HG02759 (cell line): ENCODE results near the gene C19orf73.
"Not testable (repeated sequence)": the region's sequence is repeated elsewhere in the genome, so short reads cannot be mapped to it uniquely, and the experiment has no call there.

Experiments used
- ATAC-seq: cut with Tn5 transposase; IDR thresholded peaks from one replicate; pipeline ENCODE4 v1.9.1; 2021; ENCODE audit warnings: mild to moderate bottlenecking, moderate library complexity; ENCODE audit not compliant: unreplicated experiment

The C19orf73 gene

GRCh38 chr19:49148784-49149651 lies 30.1 kb upstream of the C19orf73 start:
- ATAC-seq, result no peak

GRCh38 chr19:49148044-49148682 lies 29.2 kb upstream of the C19orf73 start:
- no peak for ATAC-seq

- ATAC-seq, result not testable (repeated sequence)
Measured at GRCh38 chr19:49146408-49146770, 27.4 kb upstream of the C19orf73 start.

DNA sequence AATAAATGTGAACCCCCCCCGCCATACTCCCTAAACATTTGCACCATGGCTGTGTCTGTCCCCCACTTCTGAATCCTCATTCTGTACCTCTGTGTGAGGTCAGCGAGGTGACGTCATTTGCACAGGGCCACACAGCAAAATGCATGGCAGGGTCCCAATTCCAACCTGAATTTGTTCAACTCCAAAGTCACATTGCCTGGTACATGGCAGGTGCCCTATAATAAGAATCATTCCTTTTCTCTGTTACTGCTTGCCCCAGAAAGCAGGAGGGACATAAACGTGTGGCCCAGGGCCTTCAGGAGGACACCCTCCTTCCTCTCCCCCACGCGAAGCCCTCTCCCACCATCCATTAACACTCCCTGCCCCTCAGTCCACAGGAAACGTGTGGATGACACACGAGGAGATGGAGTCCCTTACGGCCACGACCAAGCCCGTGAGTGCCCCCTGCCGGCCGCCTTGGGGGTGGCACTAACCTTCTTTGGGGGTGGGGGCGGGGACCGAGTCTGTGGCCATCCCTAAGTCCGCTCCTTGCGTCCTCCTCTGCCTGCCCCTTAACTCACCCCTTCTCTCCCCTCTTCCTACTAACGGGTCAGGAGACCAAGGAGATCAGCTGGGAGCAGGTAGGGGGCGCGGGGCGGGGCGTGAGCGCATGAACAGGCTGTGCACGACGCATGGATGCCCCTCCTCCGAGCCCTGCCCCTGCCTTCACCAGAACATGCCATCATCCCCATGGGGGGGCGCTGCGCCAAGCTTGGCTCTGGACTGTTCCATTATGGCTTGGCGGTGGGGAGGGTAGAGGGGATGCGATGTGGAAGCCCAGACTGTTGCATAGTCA lies 26.8 kb upstream of the C19orf73 start:
- ATAC-seq, result no peak

- ATAC-seq, result peak; percentile 83
Measured at GRCh38 chr19:49142866-49143335, 24.0 kb upstream of the C19orf73 start.

DNA sequence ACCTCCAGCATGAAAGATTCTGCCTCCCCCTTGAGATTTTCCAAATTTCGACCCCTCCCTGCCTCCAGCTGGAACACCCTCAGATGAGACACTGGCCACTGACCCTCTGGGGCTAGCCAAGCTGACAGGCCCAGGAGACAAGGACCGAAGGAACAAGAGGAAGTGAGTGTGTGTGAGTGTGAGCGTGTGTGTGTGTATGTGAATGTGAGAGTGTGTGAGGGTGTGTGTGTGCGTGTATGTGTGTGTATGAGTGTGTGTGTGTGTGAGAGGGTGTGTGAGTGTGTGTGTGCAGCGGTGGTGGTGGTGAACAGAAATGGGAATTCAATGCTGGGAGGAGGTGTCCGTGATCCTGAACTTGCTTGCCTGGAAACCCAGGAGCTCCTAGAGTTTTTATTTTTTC lies 22.4 kb upstream of the C19orf73 start:
- no peak for ATAC-seq

GRCh38 chr19:49140951-49141350 lies 22.0 kb upstream of the C19orf73 start:
- no peak for ATAC-seq

GRCh38 chr19:49136771-49137171 lies 17.8 kb upstream of the C19orf73 start:
- ATAC-seq, result no peak

DNA sequence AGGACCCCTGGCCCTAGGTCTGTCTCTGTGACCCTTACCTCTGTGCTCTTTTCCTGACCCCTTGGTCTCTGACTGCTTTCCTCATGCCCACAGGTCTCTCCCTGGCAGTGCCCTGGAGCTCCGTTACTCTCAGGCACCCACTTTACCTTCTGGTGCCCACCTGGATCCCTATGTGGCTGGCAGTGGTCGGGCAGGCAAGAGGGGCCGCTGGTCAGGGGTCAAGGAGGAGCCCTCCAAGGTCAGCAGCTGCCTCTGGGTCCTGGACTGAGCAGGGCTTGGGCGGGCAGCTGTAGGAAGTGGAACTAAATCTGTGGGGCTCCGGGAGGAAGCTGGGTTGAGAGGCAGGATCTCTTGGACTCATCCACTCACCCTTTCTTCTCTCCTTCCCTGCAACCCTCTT lies 16.7 kb upstream of the C19orf73 start:
- no peak for ATAC-seq

DNA sequence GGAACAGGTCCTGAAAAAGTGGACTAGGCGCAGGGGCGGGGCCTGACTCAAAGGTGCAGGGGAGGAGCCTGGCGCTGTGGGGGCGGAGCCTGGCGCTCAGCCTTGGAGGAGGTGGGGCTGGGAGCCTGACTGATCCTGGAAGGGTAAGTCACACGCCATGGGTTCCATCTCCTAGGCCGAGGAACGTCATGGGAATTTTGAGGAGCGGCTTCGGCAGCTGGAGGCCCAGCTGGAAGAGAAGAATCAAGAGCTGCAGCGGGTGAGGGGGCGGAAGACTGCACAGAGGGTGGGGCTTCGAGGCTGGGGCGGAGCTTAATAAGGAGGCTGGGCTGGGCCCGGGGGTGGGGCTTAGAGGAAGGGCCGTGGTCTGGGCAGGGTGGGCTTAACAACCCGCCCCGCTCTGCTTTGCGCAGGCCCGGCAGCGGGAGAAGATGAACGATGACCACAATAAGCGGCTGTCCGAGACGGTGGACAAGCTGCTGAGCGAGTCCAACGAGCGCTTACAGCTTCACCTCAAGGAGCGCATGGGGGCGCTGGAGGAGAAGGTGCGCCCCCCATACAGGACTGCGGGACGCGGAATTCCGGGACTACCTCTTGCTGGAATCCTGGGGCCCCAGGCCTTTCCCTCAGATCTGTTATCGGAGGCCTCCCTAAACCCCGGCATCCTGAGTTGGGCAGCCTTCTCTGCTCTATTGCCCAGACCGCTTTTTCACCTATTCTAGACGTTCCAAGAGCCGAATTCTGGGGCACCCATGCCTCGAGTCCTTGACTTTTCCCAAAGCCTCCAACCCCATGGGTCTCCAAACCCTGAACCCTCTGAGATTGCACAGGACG lies 14.9 kb upstream of the C19orf73 start:
- ATAC-seq, result no peak

DNA sequence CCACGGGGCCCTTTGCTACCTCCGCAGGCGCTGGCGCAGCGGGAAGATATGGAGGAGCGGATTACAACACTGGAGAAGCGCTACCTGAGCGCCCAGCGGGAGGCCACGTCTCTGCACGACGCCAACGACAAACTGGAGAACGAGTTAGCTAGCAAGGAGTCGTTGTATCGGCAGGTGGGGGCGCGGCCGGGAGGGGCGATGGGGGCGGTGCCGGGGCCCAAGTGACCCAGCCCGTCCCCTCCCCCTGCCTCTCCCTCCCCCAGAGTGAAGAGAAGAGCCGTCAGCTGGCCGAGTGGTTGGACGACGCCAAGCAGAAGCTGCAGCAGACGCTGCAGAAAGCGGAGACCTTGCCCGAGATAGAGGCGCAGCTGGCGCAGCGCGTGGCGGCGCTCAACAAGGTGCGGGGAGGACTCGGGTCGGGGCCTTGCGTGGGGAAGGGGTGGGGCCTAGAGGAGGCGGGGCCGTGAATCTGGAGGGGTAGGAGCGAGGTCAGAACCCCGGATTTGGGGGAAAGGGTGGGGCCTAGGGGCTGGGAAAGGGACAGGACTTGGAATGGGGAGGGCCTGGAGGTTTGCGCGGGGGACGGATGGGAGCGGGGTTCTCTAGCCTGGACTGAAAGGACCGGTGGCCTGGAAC lies 14.1 kb upstream of the C19orf73 start:
- no peak for ATAC-seq

- ATAC-seq, result no peak
Measured at GRCh38 chr19:49130325-49130724, 11.4 kb upstream of the C19orf73 start.

DNA sequence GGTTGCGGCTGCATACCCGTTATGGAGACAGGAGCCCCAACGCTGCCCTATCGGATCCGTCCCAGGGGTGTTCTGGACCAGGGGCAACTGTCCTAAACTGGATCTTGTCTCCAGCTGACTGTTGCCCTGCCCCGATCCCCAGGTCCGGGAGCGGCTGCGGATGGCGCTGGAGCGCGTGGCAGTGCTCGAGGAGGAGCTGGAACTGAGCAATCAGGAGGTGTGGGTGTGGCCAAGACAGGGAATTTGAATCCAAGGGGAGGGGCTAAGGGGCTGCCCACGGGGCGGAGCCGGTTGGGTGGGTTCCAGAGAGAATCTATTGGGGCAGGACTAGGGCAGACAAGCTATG lies 10.3 kb upstream of the C19orf73 start:
- ATAC-seq, result no peak

- no peak for ATAC-seq
Measured at GRCh38 chr19:49128545-49129237, 9.7 kb upstream of the C19orf73 start.

- peak; percentile 91 for ATAC-seq
Measured at GRCh38 chr19:49127674-49128544, 9.0 kb upstream of the C19orf73 start.

DNA sequence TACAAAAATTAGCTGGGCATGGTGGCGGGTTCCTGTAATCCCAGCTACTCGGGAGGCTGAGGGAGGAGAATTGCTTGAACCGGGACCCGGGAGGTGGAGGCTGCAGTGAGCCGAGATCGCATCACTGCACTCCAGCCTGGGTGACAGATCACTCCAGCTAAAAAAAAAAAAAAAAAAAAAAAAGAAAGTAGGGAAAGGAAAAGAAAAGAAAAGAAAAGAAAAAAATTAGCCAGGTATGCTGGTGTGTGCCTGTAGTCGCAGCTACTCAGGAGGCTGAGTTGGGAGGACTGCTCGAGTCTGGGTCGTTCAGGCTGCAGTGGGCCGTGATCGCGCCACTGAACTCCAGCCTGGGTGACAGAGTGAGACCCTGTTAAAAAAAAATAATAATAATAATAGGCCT lies 8.3 kb upstream of the C19orf73 start:
- ATAC-seq, result not testable (repeated sequence)

GRCh38 chr19:49126575-49126974 lies 7.6 kb upstream of the C19orf73 start:
- ATAC-seq, result no peak

- no peak for ATAC-seq
Measured at GRCh38 chr19:49125025-49125731, 6.2 kb upstream of the C19orf73 start.
